ENCODE measurements around the gene SCARB1. TPM values are rescaled to one million over a fixed set of nuclear protein-coding genes. Genes with fewer than 3 reads are reported as not detected.
"Not testable (repeated sequence)": the region's sequence is repeated elsewhere in the genome, so short reads cannot be mapped to it uniquely, and the experiment has no call there.

Gene SCARB1, protein sequence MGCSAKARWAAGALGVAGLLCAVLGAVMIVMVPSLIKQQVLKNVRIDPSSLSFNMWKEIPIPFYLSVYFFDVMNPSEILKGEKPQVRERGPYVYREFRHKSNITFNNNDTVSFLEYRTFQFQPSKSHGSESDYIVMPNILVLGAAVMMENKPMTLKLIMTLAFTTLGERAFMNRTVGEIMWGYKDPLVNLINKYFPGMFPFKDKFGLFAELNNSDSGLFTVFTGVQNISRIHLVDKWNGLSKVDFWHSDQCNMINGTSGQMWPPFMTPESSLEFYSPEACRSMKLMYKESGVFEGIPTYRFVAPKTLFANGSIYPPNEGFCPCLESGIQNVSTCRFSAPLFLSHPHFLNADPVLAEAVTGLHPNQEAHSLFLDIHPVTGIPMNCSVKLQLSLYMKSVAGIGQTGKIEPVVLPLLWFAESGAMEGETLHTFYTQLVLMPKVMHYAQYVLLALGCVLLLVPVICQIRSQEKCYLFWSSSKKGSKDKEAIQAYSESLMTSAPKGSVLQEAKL
- total RNA-seq (ENCODE audit: unreplicated experiment): 16.9 TPM
- long read RNA-seq, transcript SCARB1-202 (12 exons, 3,329 nt): major isoform, 6 of 10 reads
- long read RNA-seq, partial matches to known transcripts: 0 of 10 reads
- long read RNA-seq, other reads (novel, unspliced or antisense): 2 of 10 reads

DNA sequence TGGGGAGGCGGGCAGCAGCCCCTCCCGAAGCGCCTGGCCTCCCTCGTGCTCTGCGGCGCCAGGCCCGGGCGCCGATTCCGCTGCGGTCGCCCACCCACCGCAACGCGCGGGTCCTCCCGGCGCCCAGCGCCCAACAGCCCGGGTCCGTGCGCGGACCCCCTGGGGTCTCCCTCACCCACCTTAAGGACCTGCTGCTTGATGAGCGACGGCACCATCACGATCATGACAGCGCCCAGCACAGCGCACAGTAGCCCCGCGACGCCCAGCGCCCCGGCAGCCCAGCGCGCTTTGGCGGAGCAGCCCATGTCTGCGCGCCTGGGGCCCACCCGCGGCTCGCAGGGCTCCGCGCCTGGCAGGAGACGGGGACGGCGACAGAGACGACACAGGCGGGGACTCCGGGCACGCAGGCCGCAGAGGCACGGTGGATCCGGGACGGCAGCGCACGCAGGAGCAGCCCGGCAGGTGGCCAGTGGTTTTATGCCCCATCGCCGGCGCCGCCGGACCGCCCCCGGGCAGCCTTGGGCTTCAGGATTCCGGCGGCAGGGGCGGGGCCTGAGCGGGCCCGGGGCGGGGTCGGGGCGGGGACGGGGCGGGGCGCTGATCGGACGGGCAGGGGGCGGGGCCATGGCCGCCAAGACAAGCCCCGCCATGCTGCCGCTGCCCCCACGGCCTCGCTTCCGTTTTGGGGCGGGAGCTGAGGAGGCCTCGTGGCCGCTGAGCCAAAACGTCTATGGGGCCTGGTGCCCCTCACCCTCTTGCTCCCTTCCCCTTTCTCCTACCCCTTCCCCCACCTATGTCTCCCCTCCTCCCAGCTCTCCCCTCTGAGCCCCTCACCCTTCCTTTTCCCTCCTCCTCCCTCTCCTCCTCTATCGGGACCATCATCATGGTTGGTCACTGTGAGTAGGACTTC, at the start of gene SCARB1:
SCARB1 (minus strand) TSS at position 449 of the 910 bp plus-strand sequence; CDS start at position 305, 144 bp downstream.
- Mint-ChIP-seq H3K27me3 (ENCODE audit: unreplicated experiment) (peaks cover 25% of the 10 kb centered on the region), H3K36me3 (ENCODE audit: low read depth, unreplicated experiment) (no peaks in the 10 kb centered on the region), H3K9me3 (ENCODE audit: unreplicated experiment) (no peaks in the 10 kb centered on the region), H3K27ac (ENCODE audit: unreplicated experiment) (peak within 1 kb of the TSS; percentile 72), H3K4me3 (ENCODE audit: unreplicated experiment) (peak within 1 kb of the TSS; percentile 76), H3K4me1 (ENCODE audit: unreplicated experiment) (peaks cover 21% of the 10 kb centered on the region)
- DNase-seq (ENCODE audit: low spot score): peak; percentile 83
- TF ChIP-seq, protein P1, sequence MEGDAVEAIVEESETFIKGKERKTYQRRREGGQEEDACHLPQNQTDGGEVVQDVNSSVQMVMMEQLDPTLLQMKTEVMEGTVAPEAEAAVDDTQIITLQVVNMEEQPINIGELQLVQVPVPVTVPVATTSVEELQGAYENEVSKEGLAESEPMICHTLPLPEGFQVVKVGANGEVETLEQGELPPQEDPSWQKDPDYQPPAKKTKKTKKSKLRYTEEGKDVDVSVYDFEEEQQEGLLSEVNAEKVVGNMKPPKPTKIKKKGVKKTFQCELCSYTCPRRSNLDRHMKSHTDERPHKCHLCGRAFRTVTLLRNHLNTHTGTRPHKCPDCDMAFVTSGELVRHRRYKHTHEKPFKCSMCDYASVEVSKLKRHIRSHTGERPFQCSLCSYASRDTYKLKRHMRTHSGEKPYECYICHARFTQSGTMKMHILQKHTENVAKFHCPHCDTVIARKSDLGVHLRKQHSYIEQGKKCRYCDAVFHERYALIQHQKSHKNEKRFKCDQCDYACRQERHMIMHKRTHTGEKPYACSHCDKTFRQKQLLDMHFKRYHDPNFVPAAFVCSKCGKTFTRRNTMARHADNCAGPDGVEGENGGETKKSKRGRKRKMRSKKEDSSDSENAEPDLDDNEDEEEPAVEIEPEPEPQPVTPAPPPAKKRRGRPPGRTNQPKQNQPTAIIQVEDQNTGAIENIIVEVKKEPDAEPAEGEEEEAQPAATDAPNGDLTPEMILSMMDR (IDR thresholded peaks at IDR 0.05; ENCODE audit: unreplicated experiment): no peak

DNA sequence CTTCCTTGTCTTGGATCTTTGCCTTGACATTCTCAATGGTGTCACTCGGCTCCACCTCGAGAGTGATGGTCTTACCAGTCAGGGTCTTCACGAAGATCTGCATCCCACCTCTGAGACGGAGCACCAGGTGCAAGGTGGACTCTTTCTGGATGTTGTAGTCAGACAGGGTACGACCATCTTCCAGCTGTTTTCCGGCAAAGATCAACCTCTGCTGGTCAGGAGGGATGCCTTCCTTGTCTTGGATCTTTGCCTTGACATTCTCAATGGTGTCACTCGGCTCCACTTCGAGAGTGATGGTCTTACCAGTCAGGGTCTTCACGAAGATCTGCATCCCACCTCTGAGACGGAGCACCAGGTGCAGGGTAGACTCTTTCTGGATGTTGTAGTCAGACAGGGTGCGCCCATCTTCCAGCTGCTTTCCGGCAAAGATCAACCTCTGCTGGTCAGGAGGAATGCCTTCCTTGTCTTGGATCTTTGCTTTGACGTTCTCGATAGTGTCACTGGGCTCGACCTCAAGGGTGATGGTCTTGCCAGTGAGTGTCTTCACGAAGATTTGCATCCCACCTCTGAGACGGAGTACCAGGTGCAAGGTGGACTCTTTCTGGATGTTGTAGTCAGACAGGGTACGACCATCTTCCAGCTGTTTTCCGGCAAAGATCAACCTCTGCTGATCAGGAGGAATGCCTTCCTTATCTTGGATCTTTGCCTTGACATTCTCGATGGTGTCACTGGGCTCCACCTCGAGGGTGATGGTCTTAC, 49.0 kb upstream of the SCARB1 start:
- H3K9me3 Mint-ChIP-seq (ENCODE audit: unreplicated experiment); DNase-seq (ENCODE audit: low spot score): not testable (repeated sequence)
- H3K4me1 Mint-ChIP-seq (ENCODE audit: unreplicated experiment): peaks cover 50% of the 10 kb centered on the region

DNA sequence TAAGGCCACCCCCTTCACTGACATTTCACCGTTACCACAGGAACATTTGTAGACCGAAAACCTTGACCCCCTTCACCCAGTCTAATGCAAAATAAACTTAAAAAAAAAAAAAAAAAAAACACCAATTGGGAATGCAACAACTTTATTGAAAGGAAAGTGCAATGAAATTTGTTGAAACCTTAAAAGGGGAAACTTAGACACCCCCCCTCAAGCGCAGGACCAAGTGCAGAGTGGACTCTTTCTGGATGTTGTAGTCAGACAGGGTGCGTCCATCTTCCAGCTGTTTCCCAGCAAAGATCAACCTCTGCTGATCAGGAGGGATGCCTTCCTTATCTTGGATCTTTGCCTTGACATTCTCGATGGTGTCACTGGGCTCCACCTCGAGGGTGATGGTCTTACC, 47.9 kb upstream of the SCARB1 start:
- Mint-ChIP-seq H3K27me3 (ENCODE audit: unreplicated experiment) (peaks cover 29% of the 10 kb centered on the region), H3K27ac (ENCODE audit: unreplicated experiment) (peak overlapping the region; percentile 18), H3K4me1 (ENCODE audit: unreplicated experiment) (peaks cover 46% of the 10 kb centered on the region), H3K36me3 (ENCODE audit: low read depth, unreplicated experiment) (peaks cover 35% of the 10 kb centered on the region), H3K4me3 (ENCODE audit: unreplicated experiment) (peak overlapping the region; percentile 76)
- DNase-seq (ENCODE audit: low spot score); H3K9me3 Mint-ChIP-seq (ENCODE audit: unreplicated experiment): not testable (repeated sequence)

More for the DNA sequence above, 49.0 kb upstream of the SCARB1 start:
- H3K27ac Mint-ChIP-seq (ENCODE audit: unreplicated experiment): peak overlapping the region; percentile 100
- peaks cover 37% of the 10 kb centered on the region for H3K36me3 Mint-ChIP-seq (ENCODE audit: low read depth, unreplicated experiment)
- peaks cover 33% of the 10 kb centered on the region for H3K27me3 Mint-ChIP-seq (ENCODE audit: unreplicated experiment)
- H3K4me3 Mint-ChIP-seq (ENCODE audit: unreplicated experiment): peak overlapping the region; percentile 100

DNA sequence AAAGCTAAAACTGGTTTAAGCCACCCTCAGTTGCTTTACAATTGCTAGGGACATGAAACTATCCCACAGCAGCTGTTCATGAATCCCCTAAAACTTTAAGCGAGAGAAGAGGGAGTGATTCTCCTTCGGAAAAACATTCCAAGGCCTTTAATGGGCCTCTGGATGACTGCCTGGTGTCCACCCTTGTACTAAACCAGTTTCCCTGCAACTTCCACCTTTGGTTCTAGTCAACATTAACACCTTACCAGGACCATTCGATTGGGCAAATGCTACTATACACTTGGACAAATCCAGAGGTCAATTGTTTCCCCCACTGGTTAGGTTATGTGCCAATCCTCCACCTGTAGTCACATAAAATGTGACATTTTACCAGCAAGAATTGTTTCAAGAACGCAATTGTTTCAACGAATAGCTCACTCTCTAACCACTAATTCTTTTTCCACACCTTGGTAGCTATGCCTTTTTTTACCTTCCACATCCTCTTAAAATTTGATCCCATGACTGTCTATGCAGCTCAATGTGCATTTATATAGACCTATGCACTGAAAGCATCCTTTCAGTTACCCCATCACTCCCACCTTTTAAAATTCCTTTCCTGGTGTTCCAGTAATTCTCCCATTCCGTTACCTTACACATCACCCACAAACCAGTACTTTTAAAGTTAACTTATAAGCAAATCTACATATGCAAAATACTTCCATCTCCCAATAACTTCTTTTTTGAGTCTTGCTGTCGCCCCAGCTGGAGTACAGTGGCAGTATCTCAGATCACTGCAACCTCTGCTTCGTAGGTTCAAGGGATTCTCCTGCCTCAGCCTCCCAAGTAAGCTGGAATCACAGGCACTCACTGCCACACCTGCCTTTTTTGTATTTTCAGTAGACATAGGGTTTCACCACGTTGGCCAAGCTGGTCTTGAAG, 47.2 kb upstream of the SCARB1 start:
- Mint-ChIP-seq H3K4me1 (ENCODE audit: unreplicated experiment) (peaks cover 47% of the 10 kb centered on the region), H3K9me3 (ENCODE audit: unreplicated experiment) (no peaks in the 10 kb centered on the region), H3K4me3 (ENCODE audit: unreplicated experiment) (peak overlapping the region; percentile 76), H3K36me3 (ENCODE audit: low read depth, unreplicated experiment) (peaks cover 35% of the 10 kb centered on the region), H3K27me3 (ENCODE audit: unreplicated experiment) (peaks cover 25% of the 10 kb centered on the region), H3K27ac (ENCODE audit: unreplicated experiment) (peak overlapping the region; percentile 34)
- DNase-seq (ENCODE audit: low spot score): no peak
- TF ChIP-seq, protein P1 (IDR thresholded peaks at IDR 0.05; ENCODE audit: unreplicated experiment): no peak

Measured in endothelial cell (in vitro differentiated cells).